HG03439 (cell line): ENCODE data around the gene TRAPPC2L.
"Not testable (repeated sequence)": the region's sequence is repeated elsewhere in the genome, so short reads cannot be mapped to it uniquely, and the experiment has no call there.

Experiments used
- ATAC-seq: cut with Tn5 transposase; IDR thresholded peaks from one replicate; pipeline ENCODE4 v1.9.1; 2021; ENCODE audit warnings: mild to moderate bottlenecking, moderate library complexity; ENCODE audit not compliant: unreplicated experiment

TRAPPC2L gene

GRCh38 chr16:88888057-88888456 lies 31.1 kb downstream of the TRAPPC2L start:
- no peak for ATAC-seq

- ATAC-seq, result no peak
These were observed 31.8 kb downstream of the TRAPPC2L start for GRCh38 chr16:88888461-88889387.

DNA sequence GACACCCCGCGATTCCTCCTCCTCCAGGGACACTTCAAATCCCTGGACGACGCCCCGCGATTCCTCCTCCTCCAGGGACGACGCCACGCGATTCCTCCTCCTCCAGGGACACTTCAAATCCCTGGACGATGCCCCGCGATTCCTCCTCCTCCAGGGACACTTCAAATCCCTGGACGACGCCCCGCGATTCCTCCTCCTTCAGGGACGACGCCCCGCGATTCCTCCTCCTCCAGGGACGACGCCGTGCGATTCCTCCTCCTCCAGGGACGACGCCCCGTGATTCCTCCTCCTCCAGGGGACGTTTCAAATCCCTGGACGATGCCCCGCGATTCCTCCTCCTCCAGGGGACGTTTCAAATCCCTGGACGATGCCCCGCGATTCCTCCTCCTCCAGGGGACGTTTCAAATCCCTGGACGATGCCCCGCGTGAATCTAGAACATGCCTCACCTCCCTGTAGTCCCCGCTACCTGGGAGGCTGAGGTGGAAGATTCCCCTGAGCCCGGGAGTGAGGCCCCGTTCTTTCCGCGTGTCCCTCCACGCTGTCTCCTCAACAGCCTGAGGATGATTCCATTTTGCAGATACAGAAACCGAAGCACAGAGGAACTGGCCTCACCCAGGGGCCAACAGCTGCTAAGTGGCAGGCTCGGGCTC lies 32.9 kb downstream of the TRAPPC2L start:
- not testable (repeated sequence) for ATAC-seq

- ATAC-seq, result no peak
These were observed 34.2 kb downstream of the TRAPPC2L start for GRCh38 chr16:88891083-88891482.

DNA sequence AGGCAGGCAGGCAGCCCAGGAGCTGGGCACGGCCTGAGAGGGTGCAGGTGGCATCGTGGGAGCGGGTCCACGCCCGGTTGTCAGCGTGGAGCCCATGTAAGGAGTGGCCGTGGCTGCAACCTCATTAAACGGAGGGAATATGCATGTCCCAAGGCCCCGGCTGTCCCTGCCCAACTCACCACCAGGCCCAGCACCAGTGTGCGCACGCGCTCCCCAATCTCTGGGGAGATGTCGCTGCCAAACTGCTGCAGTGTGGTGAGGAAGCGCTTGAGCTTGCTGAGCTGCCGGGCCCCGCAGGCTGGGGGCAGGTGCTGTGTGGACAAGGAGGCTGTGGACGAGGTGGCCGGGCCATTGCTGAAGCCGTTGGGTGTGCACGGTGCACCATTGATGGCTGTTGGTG lies 35.1 kb downstream of the TRAPPC2L start:
- no peak for ATAC-seq

DNA sequence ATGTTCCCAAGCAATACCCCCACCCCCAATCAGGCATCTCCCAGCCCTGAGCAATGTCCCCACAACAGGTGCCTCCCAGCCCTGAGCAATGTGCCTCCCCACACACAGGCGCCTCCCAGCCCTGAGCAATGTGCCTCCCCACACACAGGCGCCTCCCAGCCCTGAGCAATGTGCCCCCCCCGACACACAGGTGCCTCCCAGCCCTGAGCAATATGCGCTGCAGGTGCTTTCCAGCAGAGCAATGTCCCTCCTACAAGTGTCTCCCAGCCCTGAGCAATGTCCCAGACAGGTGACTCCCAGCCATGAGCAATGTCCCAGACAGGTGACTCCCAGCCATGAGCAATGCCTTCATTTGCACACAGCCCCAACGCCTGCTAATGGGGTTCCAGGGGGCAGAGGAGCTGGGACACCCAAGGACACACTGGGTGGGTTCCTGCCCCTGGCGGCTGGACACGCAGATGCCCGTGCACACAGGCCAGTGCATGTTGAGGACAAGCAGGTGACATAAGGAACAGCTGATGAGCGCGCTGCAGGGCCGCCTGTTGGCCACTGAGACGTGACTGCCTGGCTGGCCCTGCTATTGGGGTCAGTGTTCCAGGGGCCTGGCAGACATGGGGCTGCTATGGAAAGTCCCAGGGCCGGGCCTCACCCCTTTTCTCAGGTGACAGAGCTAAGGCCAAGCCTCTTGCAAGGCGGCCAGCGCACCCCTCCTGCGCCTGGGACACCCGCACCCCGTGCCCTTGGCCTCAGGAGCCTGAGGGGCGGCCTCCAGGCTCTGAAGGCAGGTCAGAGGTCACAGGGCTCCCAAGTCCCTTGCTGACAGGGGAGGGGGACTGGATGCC lies 36.4 kb downstream of the TRAPPC2L start:
- ATAC-seq, result no peak

- not testable (repeated sequence) for ATAC-seq
These were observed 37.3 kb downstream of the TRAPPC2L start for GRCh38 chr16:88894266-88894665.

GRCh38 chr16:88894681-88895300 lies 37.9 kb downstream of the TRAPPC2L start:
- no peak for ATAC-seq

DNA sequence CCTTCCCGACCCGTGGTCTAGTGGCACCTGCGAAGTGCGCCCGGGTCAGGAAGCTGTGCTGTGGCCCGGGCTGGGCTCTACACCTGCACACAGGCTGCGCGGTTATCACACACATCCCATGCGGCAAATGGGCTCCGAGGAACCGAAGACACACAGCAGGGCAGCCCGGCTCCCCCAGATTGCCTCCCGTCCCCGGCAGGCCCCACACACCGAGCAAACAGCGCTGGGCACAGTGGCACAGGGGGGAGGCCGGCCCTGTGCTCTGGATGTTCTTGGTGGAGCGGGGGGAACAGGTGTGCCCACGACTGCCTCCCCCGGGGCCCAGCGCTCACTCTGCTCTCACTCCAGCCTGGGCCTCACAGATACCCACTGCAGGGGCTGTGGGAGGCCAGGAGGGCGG lies 38.4 kb downstream of the TRAPPC2L start:
- no peak for ATAC-seq

DNA sequence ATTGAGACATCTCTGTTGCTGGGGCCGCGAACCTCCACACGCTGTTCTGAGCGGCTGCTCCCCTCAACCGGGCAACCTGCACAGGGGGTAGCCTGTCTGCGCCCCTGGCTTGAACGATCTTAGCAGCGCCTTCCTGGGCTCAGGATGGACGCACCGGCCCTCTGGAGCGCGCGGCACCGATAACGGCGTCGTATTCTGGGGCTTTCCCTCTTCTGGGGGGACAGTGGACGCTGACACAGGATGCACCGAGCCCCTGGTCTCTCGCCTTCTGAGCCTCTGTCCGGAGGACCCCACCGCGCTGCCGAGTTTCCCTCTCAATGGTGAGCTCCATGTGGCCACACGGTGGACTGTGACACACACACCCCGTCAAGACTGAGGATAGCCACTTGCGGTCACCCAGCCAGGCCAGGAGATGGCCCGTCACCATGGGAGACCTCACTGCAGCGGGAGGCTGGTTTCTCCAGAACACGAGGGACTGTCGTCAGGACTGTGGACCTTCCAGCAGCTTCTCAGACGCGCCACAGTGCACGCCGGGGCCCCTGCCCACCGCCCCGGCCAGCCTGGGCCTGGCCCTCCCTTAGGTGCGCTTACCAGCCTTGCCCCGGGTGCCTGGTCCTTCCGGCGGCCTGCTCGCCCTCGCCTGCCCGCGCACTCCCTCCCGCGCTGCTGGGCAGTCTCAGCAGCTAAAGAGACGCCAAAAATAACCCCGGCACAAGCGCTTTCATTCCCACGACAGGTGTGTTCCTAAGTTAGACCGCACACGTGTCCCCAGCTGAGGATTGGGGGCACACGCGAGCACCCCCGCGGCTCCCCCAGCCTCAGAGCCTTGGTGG lies 39.5 kb downstream of the TRAPPC2L start:
- ATAC-seq, result no peak

- ATAC-seq, result no peak
These were observed 40.9 kb downstream of the TRAPPC2L start for GRCh38 chr16:88897696-88898425.

DNA sequence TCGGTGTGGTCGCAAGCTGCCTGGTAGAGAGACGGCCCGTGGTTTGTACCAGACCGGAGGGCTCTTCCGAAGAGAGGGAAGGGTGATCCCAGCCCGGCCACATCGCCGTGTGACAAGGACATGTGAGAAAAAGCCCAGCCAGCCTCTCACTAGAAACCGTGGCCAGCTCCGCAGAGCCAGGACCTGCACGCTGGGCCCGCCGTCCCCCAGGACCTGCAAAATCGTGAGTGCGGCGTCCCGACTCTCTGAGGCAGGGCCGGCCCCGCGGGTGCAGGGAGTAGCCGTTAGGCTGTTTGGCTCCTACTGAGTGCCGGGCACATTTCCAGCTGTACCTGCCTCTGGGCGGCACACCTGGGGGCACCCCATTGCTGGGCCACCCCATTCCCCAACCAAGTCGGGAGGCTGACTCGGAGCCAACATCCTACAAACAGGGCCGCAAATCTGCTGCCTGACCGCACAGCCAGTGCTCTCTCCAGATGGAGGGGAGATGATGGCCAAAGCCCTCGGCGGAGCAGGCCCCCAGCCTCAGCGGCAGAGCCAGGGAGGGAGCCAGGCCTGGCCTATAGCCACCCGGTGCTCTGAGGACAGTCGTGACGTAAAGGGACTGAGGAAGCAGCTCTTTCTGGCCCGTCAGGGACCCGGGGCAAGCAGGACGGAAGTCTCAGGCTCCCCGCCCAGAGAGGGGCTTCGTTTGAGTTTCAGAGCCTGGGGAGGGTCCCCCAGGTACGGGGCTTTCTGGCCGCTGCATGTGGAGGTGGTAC lies 43.2 kb downstream of the TRAPPC2L start:
- no peak for ATAC-seq

GRCh38 chr16:88900662-88901052 lies 43.7 kb downstream of the TRAPPC2L start:
- ATAC-seq, result no peak

GRCh38 chr16:88901718-88902337 lies 44.9 kb downstream of the TRAPPC2L start:
- no peak for ATAC-seq

- ATAC-seq, result no peak
These were observed 45.8 kb downstream of the TRAPPC2L start for GRCh38 chr16:88902744-88903143.

GRCh38 chr16:88903267-88903666 lies 46.3 kb downstream of the TRAPPC2L start:
- ATAC-seq, result no peak

DNA sequence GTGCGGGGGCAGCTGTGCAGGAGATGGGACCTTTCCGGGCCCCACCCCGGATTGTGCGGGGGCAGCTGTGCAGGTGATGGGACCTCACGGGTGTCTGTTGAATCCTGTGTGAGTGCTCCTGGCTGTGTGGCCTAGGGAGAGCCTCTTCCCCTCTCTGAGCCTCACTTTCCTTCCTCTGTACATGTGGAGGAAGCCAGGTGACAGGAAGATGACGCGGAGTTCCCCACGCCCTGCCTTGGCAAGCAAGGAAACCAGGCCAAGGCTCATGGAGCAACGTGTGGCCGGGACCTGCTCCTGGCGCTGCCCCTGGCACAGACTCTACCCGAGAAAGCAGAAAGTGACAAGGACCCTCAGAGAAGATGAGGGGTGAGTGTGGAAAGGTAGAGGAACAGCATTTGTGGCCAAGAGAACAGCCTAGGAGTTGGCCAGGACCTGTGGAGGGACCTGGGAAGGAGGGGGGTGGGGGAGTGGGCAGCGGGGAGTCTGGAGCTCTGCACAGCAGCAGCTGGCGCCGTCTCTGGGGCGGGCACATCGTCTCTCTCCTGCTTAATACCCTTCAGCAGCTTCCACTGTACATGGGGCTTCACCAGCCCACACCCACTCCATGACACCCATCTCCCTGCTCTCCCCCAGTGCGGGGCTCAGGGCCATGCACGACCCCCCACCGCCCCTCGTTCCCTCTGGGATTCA lies 47.9 kb downstream of the TRAPPC2L start:
- ATAC-seq, result no peak

DNA sequence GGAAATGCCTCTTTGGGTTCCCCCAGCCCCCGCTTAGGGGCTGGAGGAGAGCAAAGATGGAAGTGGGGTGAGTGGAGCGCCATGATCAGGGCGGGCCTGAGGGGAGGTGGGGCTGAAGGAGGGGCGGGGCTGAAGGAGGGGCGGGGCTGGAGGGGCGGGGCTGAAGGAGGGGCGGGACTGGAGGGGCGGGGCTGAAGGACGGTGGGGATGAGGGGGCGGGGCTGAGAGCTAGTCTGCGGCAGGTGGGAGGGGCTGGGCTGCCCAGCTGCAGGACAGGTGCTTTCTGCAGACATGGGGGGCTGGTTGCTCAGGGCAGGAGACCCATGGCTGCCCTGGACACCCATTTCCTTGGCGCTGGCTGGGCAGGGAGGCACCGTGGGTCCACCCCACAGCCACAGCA lies 48.6 kb downstream of the TRAPPC2L start:
- ATAC-seq, result no peak
